ENCODE measurements around the gene DNAAF9.

Gene DNAAF9

DNA sequence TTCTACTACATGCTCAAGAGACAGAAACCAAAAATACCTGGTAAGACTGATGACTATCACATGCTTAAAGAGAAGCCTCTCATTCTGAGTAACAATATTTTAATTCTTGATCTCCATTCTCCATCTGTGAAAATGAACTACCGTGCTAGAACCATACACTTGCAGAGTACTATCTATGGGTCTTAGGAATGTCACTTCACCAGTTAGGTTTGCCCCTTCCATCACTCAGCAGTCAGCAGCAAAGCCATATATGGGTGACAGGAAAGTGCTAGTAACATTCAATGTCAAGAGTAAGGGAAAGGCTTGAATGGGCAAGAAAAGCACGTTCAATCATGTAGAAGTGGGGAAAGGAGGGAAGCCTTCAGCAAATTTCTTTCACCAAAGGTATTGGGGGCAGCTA lies 2.3 kb downstream of the DNAAF9 start:
- Histone ChIP-seq H3K36me3 (ENCODE audit: low read length) (no peaks in the 10 kb centered on the region), H3K4me3 (ENCODE audit: insufficient read depth, low read length, poor library complexity, severe bottlenecking) (no peak overlapping the region), H3K9me3 (ENCODE audit: insufficient read depth, low read length) (no peaks in the 10 kb centered on the region), H3K9me2 (replicated peaks; ENCODE audit: insufficient read depth, low read length) (no peaks in the 10 kb centered on the region), H3F3A (ENCODE audit: insufficient read depth) (no peaks in the 10 kb centered on the region), H2AFZ (ENCODE audit: low read depth, low read length, severe bottlenecking) (no peak overlapping the region), H3K27ac (ENCODE audit: low read depth, low read length) (no peak overlapping the region), H3K4me2 (ENCODE audit: low read depth, low read length, poor library complexity, severe bottlenecking) (no peak overlapping the region), H3K9ac (ENCODE audit: low read length) (no peak overlapping the region), H3K79me2 (ENCODE audit: insufficient read depth, low read length) (no peaks in the 10 kb centered on the region), H3K27me3 (ENCODE audit: low read length) (no peaks in the 10 kb centered on the region), H4K20me1 (ENCODE audit: low read depth, low read length) (no peaks in the 10 kb centered on the region)
- no peak for TF ChIP-seq EZH2phosphoT487 (conservative IDR thresholded peaks at IDR 0.05; ENCODE audit: low read length)
- TF ChIP-seq, protein P1, sequence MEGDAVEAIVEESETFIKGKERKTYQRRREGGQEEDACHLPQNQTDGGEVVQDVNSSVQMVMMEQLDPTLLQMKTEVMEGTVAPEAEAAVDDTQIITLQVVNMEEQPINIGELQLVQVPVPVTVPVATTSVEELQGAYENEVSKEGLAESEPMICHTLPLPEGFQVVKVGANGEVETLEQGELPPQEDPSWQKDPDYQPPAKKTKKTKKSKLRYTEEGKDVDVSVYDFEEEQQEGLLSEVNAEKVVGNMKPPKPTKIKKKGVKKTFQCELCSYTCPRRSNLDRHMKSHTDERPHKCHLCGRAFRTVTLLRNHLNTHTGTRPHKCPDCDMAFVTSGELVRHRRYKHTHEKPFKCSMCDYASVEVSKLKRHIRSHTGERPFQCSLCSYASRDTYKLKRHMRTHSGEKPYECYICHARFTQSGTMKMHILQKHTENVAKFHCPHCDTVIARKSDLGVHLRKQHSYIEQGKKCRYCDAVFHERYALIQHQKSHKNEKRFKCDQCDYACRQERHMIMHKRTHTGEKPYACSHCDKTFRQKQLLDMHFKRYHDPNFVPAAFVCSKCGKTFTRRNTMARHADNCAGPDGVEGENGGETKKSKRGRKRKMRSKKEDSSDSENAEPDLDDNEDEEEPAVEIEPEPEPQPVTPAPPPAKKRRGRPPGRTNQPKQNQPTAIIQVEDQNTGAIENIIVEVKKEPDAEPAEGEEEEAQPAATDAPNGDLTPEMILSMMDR (IDR thresholded peaks at IDR 0.05; ENCODE audit: insufficient read depth, low read length, poor library complexity, severe bottlenecking): no peak

DNA sequence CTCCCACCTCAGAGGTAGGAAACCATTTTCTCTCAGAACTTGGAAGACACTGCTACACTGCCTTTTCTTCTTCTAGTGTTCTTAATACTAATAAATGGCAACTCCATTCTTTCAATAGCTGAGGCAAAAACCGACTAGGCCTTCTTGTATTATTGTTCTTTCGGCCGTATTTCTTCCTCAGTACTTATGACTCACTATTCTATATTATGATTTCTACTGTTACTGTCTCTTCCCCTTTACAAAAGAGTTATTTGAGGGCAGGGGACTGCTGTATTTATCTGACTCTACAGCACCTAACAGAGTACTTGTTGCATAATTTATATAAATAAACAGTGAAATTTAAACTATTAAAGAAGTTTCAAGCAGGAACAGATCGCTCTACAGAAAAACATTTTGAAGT lies 3.1 kb downstream of the DNAAF9 start:
- Histone ChIP-seq H3F3A (ENCODE audit: insufficient read depth) (no peaks in the 10 kb centered on the region), H3K4me3 (ENCODE audit: insufficient read depth, low read length, poor library complexity, severe bottlenecking) (no peak overlapping the region), H2AFZ (ENCODE audit: low read depth, low read length, severe bottlenecking) (no peak overlapping the region), H4K20me1 (ENCODE audit: low read depth, low read length) (no peaks in the 10 kb centered on the region), H3K79me2 (ENCODE audit: insufficient read depth, low read length) (no peaks in the 10 kb centered on the region), H3K9me2 (replicated peaks; ENCODE audit: insufficient read depth, low read length) (no peaks in the 10 kb centered on the region), H3K4me2 (ENCODE audit: low read depth, low read length, poor library complexity, severe bottlenecking) (no peak overlapping the region), H3K9me3 (ENCODE audit: insufficient read depth, low read length) (no peaks in the 10 kb centered on the region), H3K9ac (ENCODE audit: low read length) (no peak overlapping the region), H3K27ac (ENCODE audit: low read depth, low read length) (no peak overlapping the region), H3K36me3 (ENCODE audit: low read length) (no peaks in the 10 kb centered on the region), H3K27me3 (ENCODE audit: low read length) (no peaks in the 10 kb centered on the region)
- TF ChIP-seq, protein P1 (IDR thresholded peaks at IDR 0.05; ENCODE audit: insufficient read depth, low read length, poor library complexity, severe bottlenecking): no peak
- TF ChIP-seq EZH2phosphoT487 (conservative IDR thresholded peaks at IDR 0.05; ENCODE audit: low read length): no peak

DNA sequence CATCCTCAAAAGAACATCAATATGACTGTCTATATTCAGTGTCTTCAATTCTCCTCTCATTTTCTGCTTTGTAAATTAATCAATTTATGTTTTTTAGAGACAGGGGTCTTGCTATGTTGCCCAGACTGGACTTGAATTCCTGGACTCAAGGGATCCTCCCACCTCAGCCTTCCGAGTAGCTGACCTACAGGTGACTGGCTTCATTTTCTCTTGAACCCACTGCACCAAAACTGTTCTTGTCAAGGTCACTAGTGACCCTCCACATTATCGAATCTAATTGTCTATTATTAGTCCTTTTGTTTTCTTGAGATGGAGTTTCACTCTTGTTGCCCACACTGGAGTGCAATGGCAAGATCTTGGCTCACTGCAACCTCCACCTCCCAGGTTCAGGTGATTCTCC lies 3.7 kb downstream of the DNAAF9 start:
- Histone ChIP-seq H3K4me2 (ENCODE audit: low read depth, low read length, poor library complexity, severe bottlenecking) (no peak overlapping the region), H3K36me3 (ENCODE audit: low read length) (no peaks in the 10 kb centered on the region), H3K9me2 (replicated peaks; ENCODE audit: insufficient read depth, low read length) (no peaks in the 10 kb centered on the region), H3K9me3 (ENCODE audit: insufficient read depth, low read length) (no peaks in the 10 kb centered on the region), H3K9ac (ENCODE audit: low read length) (no peak overlapping the region), H3K27me3 (ENCODE audit: low read length) (no peaks in the 10 kb centered on the region), H4K20me1 (ENCODE audit: low read depth, low read length) (no peaks in the 10 kb centered on the region), H3K79me2 (ENCODE audit: insufficient read depth, low read length) (no peaks in the 10 kb centered on the region), H3F3A (ENCODE audit: insufficient read depth) (no peaks in the 10 kb centered on the region), H3K4me3 (ENCODE audit: insufficient read depth, low read length, poor library complexity, severe bottlenecking) (no peak overlapping the region), H3K27ac (ENCODE audit: low read depth, low read length) (no peak overlapping the region), H2AFZ (ENCODE audit: low read depth, low read length, severe bottlenecking) (no peak overlapping the region)
- TF ChIP-seq EZH2phosphoT487 (conservative IDR thresholded peaks at IDR 0.05; ENCODE audit: low read length): no peak
- TF ChIP-seq, protein P1 (IDR thresholded peaks at IDR 0.05; ENCODE audit: insufficient read depth, low read length, poor library complexity, severe bottlenecking): no peak
